Uterus (tissue), 4 donors: ENCODE results near the gene TTC6. TPM values are rescaled to one million over a fixed set of nuclear protein-coding genes. Genes with fewer than 3 reads are reported as not detected.

Experiments used
- DNase-seq, 2 donors: peaks; one replicate each; pipeline ENCODE4 v3.0.0-alpha.2; 2019 to 2020
- H3K27ac ChIP-seq, 2 donors: fragments of 200-600 bp; sonication (generic); 1 replicate in 1 of 2; 2 replicates in 1 of 2; pipeline ENCODE4 v1.5.1; 2016 to 2018
- H3K27me3 ChIP-seq, 2 donors: fragments of 200-600 bp; sonication (generic); one replicate each; pipeline ENCODE4 v1.5.1; 2018 to 2019; ENCODE audit warnings: control low read depth in 1 of 2
- H3K36me3 ChIP-seq, 2 donors: fragments of 200-600 bp; sonication (generic); one replicate each; pipeline ENCODE4 v1.5.1; 2019; ENCODE audit warnings: control low read depth in 1 of 2
- H3K4me1 ChIP-seq, 2 donors: fragments of 200-600 bp; sonication (generic); one replicate each; pipeline ENCODE4 v1.5.1; 2018 to 2019; ENCODE audit warnings: control low read depth in 1 of 2
- H3K4me3 ChIP-seq, 2 donors: fragments of 200-600 bp; sonication (generic); 1 replicate in 1 of 2; 2 replicates in 1 of 2; pipeline ENCODE4 v1.5.1; 2018 to 2019; ENCODE audit warnings: mild to moderate bottlenecking in 1 of 2
- H3K9me3 ChIP-seq, 2 donors: fragments of 200-600 bp; sonication (generic); one replicate each; pipeline ENCODE4 v1.5.1; 2019; ENCODE audit warnings: control low read depth in 1 of 2
- CTCF ChIP-seq, 4 experiments: fragments of 200-600 bp in 2 of 4; fragments of 450-650 bp in 2 of 4; sonication (generic) in 2 of 4; IDR thresholded peaks; one replicate each; pipeline ENCODE4 v1.5.1; 2016 to 2019; ENCODE audit warnings: antibody characterized with exemption in 4 of 4, mild to moderate bottlenecking in 2 of 4, moderate library complexity in 1 of 4
- POLR2A ChIP-seq, 2 donors: fragments of 450-650 bp; IDR thresholded peaks; one replicate each; pipeline ENCODE4 v1.6.1; 2016; ENCODE audit warnings: antibody characterized with exemption in 2 of 2, mild to moderate bottlenecking in 1 of 2, moderate library complexity in 1 of 2
- intact Hi-C: fragments of 100-400 bp; cut with DNase I; formaldehyde crosslinking; loops from one replicate; pipeline ENCODE4 v1.15.1; 2023; ENCODE audit warnings: low total_unique reads
- total RNA-seq, 4 donors: library from RNA; depleted of rRNA in 3 of 4; stranded (reverse); fragments of >200 nt in 3 of 4; gene quantifications; one replicate each; pipeline versions ENCODE4 v1.1.0 to v1.2.4, GENCODE V29; 2014 to 2023
- donor health status: DM: yes; HTN: yes; CAD: no.

Gene TTC6
- total RNA-seq, 4 donors from 2014 or later, result 0.07 TPM; not detected in 3

- intact Hi-C loops, result no loop called here
- TF ChIP-seq POLR2A (IDR thresholded peaks at IDR 0.05) (no peak), CTCF (IDR thresholded peaks at IDR 0.05) (no peak)
- no peak for DNase-seq
- Histone ChIP-seq H3K4me1 (no peaks in the 10 kb centered on the region), H3K27me3 (peaks cover 0 to 5% of the 10 kb centered on the region in 2 donors), H3K27ac (no peak overlapping the region), H3K4me3 (no peak overlapping the region), H3K36me3 (no peaks in the 10 kb centered on the region), H3K9me3 (no peaks in the 10 kb centered on the region)
These were observed 25.4 kb downstream of the TTC6 start for GRCh38 chr14:37620856-37621255.

- no peak overlapping the region for H3K27ac ChIP-seq
- intact Hi-C loops, result no loop called here
- no peaks in the 10 kb centered on the region for H3K4me1 ChIP-seq
- H3K9me3 ChIP-seq, result no peaks in the 10 kb centered on the region
- H3K4me3 ChIP-seq, result no peak overlapping the region
- TF ChIP-seq CTCF (IDR thresholded peaks at IDR 0.05), result no peak
- TF ChIP-seq POLR2A (IDR thresholded peaks at IDR 0.05), result no peak
- peaks cover 0 to 5% of the 10 kb centered on the region in 2 donors for H3K27me3 ChIP-seq
- H3K36me3 ChIP-seq, result no peaks in the 10 kb centered on the region
- no peak for DNase-seq
These were observed 26.9 kb downstream of the TTC6 start for GRCh38 chr14:37622231-37622923.

GRCh38 chr14:37623426-37623951, 28.1 kb downstream of the TTC6 start:
- TF ChIP-seq POLR2A (IDR thresholded peaks at IDR 0.05), result no peak
- no peak for TF ChIP-seq CTCF (IDR thresholded peaks at IDR 0.05)

GRCh38 chr14:37623971-37624370, 28.5 kb downstream of the TTC6 start:
- no peaks in the 10 kb centered on the region for H3K36me3 ChIP-seq
- no peak overlapping the region for H3K4me3 ChIP-seq
- no peaks in the 10 kb centered on the region for H3K9me3 ChIP-seq
- peaks cover 0 to 5% of the 10 kb centered on the region in 2 donors for H3K27me3 ChIP-seq
- intact Hi-C loops, result no loop called here
- no peak for DNase-seq
- no peak for TF ChIP-seq CTCF (IDR thresholded peaks at IDR 0.05)
- no peak for TF ChIP-seq POLR2A (IDR thresholded peaks at IDR 0.05)
- no peaks in the 10 kb centered on the region for H3K4me1 ChIP-seq
- H3K27ac ChIP-seq, result no peak overlapping the region

More at GRCh38 chr14:37623426-37623951, 28.1 kb downstream of the TTC6 start:
- Histone ChIP-seq H3K27me3 (peaks cover 0 to 5% of the 10 kb centered on the region in 2 donors), H3K4me3 (no peak overlapping the region), H3K36me3 (no peaks in the 10 kb centered on the region), H3K27ac (no peak overlapping the region), H3K9me3 (no peaks in the 10 kb centered on the region), H3K4me1 (no peaks in the 10 kb centered on the region)
- no peak for DNase-seq
- intact Hi-C loops, result no loop called here
